Activated CD8-positive, alpha-beta memory T cell treated with anti-CD3 and anti-CD28 coated beads, Interleukin-2, amount 50 U/mL, for 4 hours (primary cell): Measurements from ENCODE around the gene UBE3C.

Source experiments
- DNase-seq: peaks from one replicate; pipeline ENCODE4 v3.0.0-alpha.2; 2020

The UBE3C gene

DNA sequence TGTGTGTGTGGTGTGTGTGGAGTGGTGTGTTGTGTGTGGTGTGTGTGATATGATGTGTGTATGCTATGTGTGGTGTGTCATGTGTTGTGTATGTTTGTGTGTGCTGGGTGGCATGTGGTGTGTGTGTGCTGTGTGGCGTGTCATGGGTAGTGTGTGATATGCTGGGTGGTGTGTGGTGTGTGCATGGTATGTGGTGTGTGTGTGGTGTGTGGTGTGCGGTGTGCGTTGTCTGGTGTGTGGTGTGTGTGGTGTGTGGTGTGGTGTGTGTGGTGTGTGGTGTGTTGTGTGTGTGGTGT is 160.5 kb downstream of the UBE3C start:
- DNase-seq = no peak

DNA sequence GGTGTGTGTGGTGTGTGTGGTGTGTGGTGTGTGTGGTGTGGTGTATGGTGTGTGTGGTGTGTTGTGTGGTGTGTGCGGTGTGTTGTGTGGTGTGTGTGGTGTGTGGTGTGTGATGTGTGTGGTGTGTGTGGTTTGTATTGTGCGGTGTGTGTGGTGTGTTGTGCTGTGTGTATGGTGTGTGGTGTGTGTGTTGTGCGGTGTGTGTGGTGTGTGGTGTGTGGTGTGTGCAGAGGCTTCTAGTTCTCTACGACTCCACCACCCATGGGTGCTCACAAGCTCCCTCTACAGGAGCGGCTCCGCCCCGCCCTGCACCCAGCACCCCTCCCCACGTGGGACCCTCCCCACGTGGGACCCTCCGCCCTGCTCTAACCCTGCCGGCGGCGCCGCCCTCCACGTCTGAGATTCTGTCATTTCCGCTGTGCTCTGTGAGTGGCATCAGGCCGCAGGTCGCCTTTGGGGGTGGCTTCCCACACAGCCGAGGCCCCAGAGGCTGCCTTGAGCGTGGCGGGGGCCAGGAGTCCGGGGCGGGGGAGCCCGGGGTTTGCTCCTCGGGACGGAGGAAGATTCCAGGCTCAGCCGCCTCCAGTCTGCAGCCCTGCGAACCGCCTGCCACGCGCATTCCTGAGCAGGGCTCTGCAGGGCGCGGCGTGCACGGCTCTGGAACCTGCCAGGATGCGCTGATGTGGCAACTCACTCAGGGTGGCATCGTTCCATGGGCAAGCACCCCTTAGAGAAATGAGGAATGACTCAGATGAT is 161.1 kb downstream of the UBE3C start:
- peak; percentile 35 for DNase-seq

DNA sequence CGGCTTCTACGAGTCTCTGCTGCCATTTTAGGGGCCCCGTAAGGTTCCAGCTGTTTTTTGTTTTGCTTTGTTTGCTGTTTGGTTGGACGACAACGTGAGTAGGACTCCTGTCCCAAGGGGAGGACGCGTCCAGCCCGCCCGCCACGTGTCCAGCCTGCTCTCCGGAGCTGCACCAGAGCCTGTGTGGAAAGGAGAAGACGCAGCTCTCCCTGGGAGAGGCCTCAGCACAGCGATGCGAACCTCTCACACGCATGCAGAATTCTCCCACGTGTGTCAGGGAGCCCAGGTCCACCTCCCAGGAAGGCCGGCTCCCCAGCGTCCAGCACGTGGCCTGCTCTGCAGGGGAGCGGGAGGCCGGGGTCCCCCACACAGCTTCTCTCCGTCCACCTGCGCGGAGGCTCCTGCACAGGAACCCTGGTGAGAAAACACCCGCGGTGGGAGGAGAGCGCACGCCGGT is 161.7 kb downstream of the UBE3C start:
- no peak for DNase-seq

DNA sequence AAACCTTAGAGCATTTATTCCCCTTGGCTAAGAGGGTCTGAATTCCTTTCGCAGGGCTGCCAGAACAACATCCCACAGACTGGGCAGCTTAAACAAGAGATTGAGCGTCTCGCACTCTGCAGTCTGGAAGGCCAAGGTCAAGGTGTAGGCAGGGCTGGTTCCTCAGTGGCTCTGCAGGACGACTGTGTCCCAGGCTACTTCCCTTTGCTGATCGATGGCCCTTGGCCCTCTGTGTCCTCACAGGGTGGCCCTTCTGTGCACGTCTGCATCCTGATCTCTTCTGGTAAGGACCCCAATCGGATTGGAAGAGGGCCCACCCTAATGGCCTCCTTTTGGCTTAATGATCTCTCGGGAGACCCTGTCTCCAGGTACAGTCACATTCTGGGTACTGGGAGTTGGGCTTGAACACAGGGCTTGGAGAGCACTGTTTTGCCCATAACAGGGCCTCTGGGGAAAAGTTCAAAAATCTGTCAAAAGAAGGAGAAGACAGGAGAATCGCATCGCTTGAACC is 162.9 kb downstream of the UBE3C start:
- no peak for DNase-seq

DNA sequence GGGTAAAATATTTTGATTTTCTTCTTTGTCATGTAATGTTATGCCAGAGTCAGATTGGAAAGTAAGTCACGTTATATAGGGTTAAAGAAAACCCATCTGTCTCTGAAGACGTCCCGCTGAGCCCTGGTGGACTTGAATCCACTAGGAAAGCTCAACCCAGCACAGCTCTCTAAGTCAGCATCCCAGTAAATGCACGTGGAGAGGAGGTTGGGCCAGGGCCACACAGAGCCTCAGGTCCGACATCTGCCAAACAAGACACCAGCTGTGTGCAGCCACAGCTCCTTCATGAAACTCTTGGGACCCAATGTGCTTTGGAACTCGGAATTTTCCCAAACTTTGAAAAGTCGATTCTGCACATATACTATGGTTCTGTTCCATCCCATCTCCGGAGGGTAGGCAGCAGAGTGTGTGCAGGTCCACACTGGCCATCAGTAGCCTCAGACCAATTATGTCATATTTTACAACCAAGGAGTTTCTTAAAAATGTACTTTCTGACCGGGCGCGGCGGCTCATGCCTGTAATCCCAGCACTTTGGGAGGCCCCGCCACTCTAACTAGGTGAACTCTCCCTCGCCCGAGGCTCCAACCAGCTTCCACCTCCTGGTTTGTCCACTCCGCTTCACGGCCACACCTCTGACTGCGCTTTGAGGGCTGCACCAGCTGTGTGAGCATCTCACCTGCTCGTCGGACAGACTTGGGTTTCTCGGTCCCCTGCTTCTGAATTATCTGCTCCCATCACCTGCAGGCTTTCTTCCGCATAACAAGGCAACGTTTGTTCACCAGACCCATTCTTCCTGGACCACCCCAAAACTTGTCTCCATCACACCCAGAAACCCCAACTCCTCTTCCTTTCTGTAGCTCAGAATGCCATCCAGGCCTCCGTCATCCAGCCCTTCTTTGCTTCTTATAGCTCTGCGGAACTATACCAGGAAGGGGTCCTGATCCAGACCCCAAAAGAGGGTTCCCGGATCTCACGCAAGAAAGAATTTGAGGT is 168.4 kb downstream of the UBE3C start:
- no peak for DNase-seq

DNA sequence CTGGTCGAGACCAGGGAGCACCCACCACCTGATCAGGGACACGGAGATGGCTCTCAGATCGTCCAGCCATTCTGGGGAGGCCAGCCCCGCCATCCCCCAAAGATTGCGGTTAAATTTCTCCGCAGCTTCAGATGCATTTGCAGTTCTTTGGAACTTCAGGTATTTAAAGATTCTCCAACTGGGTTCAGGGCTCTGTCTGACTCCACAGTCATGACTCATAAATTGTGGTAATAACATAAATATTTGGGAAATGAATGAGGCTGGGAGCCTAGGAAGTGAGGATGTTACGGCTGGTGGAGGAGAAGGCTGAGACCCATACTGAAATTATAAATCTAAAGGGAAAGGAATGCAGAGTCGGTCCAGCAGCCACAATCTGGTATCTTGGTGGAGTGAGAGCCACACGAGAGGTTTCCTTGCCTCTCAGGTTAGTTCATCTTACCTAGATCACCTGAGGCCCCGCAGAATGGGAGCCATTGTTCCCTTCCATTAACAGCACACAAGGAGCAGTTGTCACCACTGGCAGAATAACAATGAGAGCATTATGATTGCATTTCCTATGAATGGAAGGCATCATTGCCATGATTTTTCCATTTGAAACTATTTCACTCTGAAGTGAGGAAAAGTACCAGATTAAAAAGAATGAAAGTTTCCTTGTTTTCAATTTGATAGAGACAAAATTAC is 171.4 kb downstream of the UBE3C start:
- DNase-seq = no peak

DNA sequence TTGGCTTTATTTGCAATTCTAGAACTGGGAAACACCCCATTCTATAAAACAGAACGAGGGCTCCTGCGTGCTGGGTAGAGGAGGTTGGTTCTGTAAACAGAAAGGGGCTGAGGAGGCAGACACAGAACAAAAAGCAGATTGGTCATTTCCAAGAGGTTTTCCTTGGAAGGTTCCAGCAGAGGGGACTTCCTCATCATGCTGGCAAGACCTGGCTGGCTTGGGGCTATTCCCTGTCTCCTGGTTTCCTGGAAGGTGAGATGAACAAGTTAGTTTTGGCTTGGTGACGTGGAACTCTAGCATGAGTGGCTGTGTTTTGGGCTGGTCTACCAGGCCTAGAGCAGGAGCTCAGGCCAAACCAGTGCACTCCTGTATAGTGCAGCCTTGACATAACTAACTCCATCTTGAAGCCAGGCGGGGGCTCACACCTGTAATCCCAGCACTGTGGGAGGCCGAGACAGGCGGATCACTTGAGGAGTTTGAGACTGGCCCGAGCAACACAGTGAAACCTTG is 172.0 kb downstream of the UBE3C start:
- DNase-seq = no peak

DNA sequence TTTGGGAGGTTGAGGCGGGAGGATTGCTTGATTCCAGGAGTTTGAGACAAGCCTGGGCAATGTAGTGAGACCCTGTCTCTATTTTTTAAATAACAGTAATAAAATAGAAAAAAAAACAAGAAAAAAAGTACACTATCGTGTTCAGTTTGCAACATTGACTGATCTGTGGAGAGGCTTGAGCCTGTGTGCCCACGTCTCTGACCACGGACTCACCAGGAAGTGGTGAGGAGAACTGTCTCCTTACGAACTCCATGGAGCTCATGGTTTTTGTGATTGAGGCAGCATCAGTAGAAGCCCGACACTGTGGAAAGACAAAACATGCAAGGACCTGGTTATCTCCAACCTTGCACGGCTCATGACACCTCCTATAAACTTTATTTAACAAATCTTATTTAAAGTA is 174.2 kb downstream of the UBE3C start:
- DNase-seq = no peak

DNA sequence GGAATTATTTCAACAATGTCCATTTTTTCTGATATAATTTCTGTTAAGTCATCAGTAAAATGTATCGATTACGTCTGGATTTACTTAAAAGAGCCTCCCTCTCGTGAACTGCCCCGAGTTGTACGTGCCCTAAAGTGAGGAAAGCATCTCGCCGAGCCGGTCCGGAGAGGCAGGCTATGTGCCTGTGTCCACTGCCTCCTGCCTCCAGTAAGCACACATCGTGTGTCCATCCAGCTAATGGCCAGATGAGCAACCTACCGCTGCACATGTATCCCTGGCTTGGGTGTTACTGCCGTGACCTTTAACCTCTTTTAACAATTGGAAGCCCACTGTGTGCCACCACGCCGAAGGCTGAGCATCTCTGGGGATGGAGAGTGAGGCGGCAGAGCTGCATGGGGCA is 174.9 kb downstream of the UBE3C start:
- DNase-seq = no peak

DNA sequence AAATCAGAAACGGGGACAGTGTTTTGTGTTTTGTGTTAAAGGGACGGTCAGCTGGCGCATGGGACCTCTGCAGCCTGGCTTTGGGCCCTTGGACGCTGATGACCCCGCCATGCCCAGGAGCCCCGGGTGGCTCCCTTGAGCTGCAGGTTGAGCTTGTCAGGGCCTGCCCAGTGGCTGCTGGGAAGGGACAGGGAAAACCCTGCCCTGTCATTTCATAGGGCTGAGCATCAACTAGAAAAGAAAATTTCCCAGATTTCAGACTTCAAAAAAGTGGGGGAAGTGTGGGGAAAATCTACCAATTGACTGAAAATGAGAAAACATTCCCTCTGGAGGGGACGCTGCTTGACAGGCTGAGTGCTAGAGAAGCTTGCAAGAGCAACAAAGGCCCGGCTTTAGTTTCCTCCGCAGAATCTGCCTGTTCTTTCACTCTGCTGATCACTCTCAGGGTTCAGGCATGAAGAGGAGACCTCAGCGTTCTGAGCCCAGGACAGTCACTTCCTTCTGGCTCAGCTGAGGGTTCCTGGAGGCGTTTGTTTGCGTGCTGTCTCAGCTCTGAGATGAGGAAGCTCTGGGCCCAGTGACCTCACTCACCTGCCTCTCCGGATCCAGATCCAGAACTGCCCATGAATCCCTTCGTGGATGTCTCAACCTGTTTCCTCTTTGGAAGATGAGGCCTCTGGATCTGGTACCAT is 179.4 kb downstream of the UBE3C start:
- DNase-seq = no peak
